BE2C (cell line): ENCODE measurements around the gene IDE.
"Not testable (repeated sequence)": the region's sequence is repeated elsewhere in the genome, so short reads cannot be mapped to it uniquely, and the experiment has no call there.

Experiments used
- DNase-seq: peaks from one replicate; pipeline ENCODE4 v3.0.0-alpha.2; 2020
- H3K27me3 ChIP-seq: fragments of 250-450 bp; sonication (Bioruptor Pico); 2 replicates; pipeline ENCODE4 v1.5.1; 2020; ENCODE audit warnings: mild to moderate bottlenecking
- H3K36me3 ChIP-seq: fragments of 250-450 bp; sonication (Bioruptor Pico); 2 replicates; pipeline ENCODE4 v1.5.1; 2020; ENCODE audit warnings: mild to moderate bottlenecking
- H3K4me1 ChIP-seq: fragments of 250-450 bp; sonication (Bioruptor Pico); 2 replicates; pipeline ENCODE4 v1.5.1; 2020
- H3K4me3 ChIP-seq: 2 replicates; pipeline ENCODE4 v1.5.1; 2011; ENCODE audit warnings: low read depth, low read length
- H3K9me3 ChIP-seq: fragments of 250-450 bp; sonication (Bioruptor Pico); 2 replicates; pipeline ENCODE4 v1.5.1; 2020
- CTCF ChIP-seq: IDR thresholded peaks from 2 replicates; pipeline ENCODE4 v1.5.1; 2012; ENCODE audit warnings: mild to moderate bottlenecking, low read depth, low read length

IDE gene

DNA sequence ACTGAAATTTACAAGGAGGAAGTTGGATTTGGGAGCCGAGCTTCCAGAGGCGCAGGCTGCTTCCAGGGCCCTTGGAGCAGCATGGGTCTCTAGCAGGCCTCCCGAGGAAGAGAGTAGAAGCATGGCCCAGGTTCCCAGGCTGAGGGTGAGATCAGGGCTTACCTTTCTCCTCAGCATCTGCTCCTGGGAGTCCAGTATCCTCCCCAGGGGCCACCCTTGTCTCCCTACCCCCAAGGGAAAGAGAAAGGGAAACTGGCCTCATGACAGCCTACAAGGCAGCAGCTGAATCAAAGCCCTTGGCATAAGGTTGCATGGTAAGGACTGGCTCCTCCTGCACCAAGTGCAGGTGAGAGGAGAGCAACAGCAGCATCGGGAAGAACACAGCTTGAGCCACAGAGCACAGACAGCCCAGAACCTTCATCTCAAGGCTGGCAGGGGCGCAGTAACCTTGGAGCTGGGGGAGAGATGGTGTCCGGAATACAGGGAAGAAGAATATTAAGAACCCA is 168.4 kb downstream of the IDE start:
- no peaks in the 10 kb centered on the region for H3K27me3 ChIP-seq
- peaks cover 4% of the 10 kb centered on the region; the same call in 1 of the 2 replicates for H3K4me1 ChIP-seq
- H3K36me3 ChIP-seq = no peaks in the 10 kb centered on the region
- H3K4me3 ChIP-seq = no peak overlapping the region
- H3K9me3 ChIP-seq = no peaks in the 10 kb centered on the region
- DNase-seq = no peak
- no peak for TF ChIP-seq CTCF

DNA sequence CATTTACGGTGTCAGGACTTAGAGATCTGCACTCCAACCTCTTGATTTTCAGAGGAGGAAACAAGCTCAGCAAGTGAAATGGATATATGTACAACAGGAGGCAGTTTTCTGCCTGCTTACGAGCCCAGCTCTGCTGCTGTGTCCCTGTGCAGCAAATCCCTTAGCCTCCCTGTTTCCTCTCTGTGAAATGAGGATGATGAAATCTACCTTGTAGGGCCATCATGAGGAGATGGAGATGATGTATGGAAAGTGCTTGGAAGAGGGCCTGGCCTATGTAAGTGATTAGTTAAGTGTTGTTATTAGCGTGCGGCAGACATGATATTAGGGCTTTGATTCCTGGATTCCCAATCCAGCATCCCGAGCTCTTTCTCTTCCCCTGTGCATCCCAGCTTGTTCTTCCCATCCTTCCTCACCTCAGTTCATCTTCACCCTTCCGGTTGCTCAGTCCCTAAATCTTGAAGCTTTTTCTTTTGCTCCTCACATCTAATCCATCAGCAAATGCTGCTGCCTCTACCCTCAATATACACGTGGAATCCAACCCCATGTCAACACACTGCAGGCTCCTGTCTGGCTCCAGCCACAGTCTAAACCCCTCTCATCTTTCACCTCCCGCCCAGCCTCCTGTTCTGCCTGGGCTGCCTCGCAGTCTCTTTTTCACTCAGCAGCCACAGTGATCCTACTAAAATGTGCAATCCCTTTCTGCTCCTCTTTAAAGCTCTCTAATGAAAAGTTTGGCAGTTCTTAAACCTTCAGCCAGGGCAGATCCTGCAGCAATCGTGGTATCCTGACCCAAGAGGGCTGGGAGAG is 169.1 kb downstream of the IDE start:
- no peaks in the 10 kb centered on the region for H3K36me3 ChIP-seq
- no peaks in the 10 kb centered on the region for H3K27me3 ChIP-seq
- H3K4me1 ChIP-seq = peaks cover 4% of the 10 kb centered on the region; the same call in 1 of the 2 replicates
- DNase-seq = no peak
- no peak for TF ChIP-seq CTCF
- H3K9me3 ChIP-seq = no peaks in the 10 kb centered on the region
- H3K4me3 ChIP-seq = no peak overlapping the region

DNA sequence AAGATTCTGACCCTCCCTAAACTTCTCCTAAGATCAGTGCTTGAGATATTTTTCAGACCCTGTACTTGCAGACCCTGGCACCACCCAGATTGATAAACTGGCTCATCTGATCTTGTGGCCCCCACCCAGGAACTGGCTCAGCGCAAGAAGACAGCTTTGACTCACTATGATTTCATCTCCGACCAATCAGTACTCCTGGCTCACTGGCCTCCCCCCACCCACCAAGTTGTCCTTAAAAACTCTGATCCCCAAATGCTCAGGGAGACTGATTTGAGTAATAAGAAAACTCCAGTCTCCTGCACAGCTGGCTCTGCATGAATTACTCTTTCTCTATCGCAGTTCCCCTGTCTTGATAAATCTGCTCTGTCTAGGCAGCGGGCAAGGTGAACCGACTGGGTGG is 171.7 kb downstream of the IDE start:
- H3K9me3 ChIP-seq, DNase-seq, H3K27me3 ChIP-seq, H3K4me3 ChIP-seq, H3K36me3 ChIP-seq, H3K4me1 ChIP-seq: not testable (repeated sequence)
